H9 (cell line): ENCODE measurements around the gene OMP. TPM values are rescaled to one million over a fixed set of nuclear protein-coding genes. Genes with fewer than 3 reads are reported as not detected.

Experiments used
- DNase-seq: peaks from one replicate; pipeline ENCODE4 v3.0.0-alpha.2; 2017
- H2AFZ ChIP-seq: one replicate; pipeline ENCODE4 v1.6.1; 2013; ENCODE audit warnings: mild to moderate bottlenecking, low read length, control low read depth, moderate library complexity
- H2AK5ac ChIP-seq: 2 replicates; pipeline ENCODE4 v1.6.1; 2013; ENCODE audit warnings: low read length, control low read depth, mixed read lengths; ENCODE audit not compliant: insufficient read length
- H2BK120ac ChIP-seq: one replicate; pipeline ENCODE4 v1.6.1; 2013; ENCODE audit warnings: low read depth, mild to moderate bottlenecking, low read length, control low read depth, inconsistent platforms; ENCODE audit not compliant: poor library complexity, severe bottlenecking
- H2BK12ac ChIP-seq: 2 replicates; pipeline ENCODE4 v1.6.1; 2013; ENCODE audit warnings: low read length, control low read depth, mixed read lengths, low read depth; ENCODE audit not compliant: insufficient read length
- H2BK15ac ChIP-seq: 2 replicates; pipeline ENCODE4 v1.6.1; 2013; ENCODE audit warnings: low read depth, low read length, control low read depth
- H2BK20ac ChIP-seq: one replicate; pipeline ENCODE4 v1.6.1; 2013; ENCODE audit warnings: low read depth, mild to moderate bottlenecking, low read length, control low read depth, inconsistent platforms; ENCODE audit not compliant: poor library complexity, severe bottlenecking
- H2BK5ac ChIP-seq: 2 replicates; pipeline ENCODE4 v1.6.1; 2013; ENCODE audit warnings: low read length, control low read depth, mixed read lengths; ENCODE audit not compliant: insufficient read length
- H3K14ac ChIP-seq: 2 replicates; pipeline ENCODE4 v1.6.1; 2013; ENCODE audit warnings: low read length, control low read depth; ENCODE audit not compliant: insufficient read depth
- H3K18ac ChIP-seq: 2 replicates; pipeline ENCODE4 v1.6.1; 2013; ENCODE audit warnings: low read depth, mild to moderate bottlenecking, mixed read lengths, low read length, control low read depth; ENCODE audit not compliant: insufficient read length
- H3K23ac ChIP-seq: 2 replicates; pipeline ENCODE4 v1.6.1; 2013; ENCODE audit warnings: low read length, control low read depth, mixed read lengths, low read depth; ENCODE audit not compliant: insufficient read length
- H3K23me2 ChIP-seq: 2 replicates; pipeline ENCODE4 v1.6.1; 2013; ENCODE audit warnings: low read depth, mild to moderate bottlenecking, mixed read lengths, low read length, control low read depth; ENCODE audit not compliant: insufficient read length, poor library complexity, severe bottlenecking
- H3K27ac ChIP-seq: 2 replicates; pipeline ENCODE4 v1.5.1; 2013; ENCODE audit warnings: low read length, control low read depth, mixed read lengths, low read depth; ENCODE audit not compliant: insufficient read length
- H3K27me3 ChIP-seq: 2 replicates; pipeline ENCODE4 v1.6.1; 2013; ENCODE audit warnings: low read length, control low read depth, inconsistent platforms; ENCODE audit not compliant: insufficient read depth
- H3K4ac ChIP-seq: 2 replicates; pipeline ENCODE4 v1.6.1; 2013; ENCODE audit warnings: low read depth, mild to moderate bottlenecking, control low read depth, inconsistent platforms, low read length, moderate library complexity
- H3K4me1 ChIP-seq: 2 replicates; pipeline ENCODE4 v1.6.1; 2013; ENCODE audit warnings: low read length, control low read depth, inconsistent platforms; ENCODE audit not compliant: insufficient read depth
- H3K4me2 ChIP-seq: 2 replicates; pipeline ENCODE4 v1.6.1; 2013; ENCODE audit warnings: low read length, control low read depth, mixed read lengths; ENCODE audit not compliant: insufficient read length, insufficient read depth
- H3K56ac ChIP-seq: 2 replicates; pipeline ENCODE4 v1.6.1; 2013; ENCODE audit warnings: low read depth, mild to moderate bottlenecking, mixed read lengths, low read length, control low read depth; ENCODE audit not compliant: insufficient read length
- H3K79me1 ChIP-seq: 2 replicates; pipeline ENCODE4 v1.6.1; 2013; ENCODE audit warnings: low read depth, mild to moderate bottlenecking, moderate library complexity, low read length, control low read depth, inconsistent platforms; ENCODE audit not compliant: insufficient read depth, poor library complexity, severe bottlenecking
- H3K79me2 ChIP-seq: 2 replicates; pipeline ENCODE4 v1.6.1; 2013; ENCODE audit warnings: low read length, control low read depth, inconsistent platforms; ENCODE audit not compliant: insufficient read depth
- H3K9ac ChIP-seq: 2 replicates; pipeline ENCODE4 v1.6.1; 2013; ENCODE audit warnings: low read length, control low read depth, mixed read lengths; ENCODE audit not compliant: insufficient read length; ENCODE audit errors: extremely low read depth
- H3K9me3 ChIP-seq: one replicate; pipeline ENCODE4 v1.6.1; 2013; ENCODE audit warnings: low read depth, low read length, inconsistent platforms; ENCODE audit not compliant: control insufficient read depth
- H3T11ph ChIP-seq: one replicate; pipeline ENCODE4 v1.6.1; 2013; ENCODE audit warnings: mild to moderate bottlenecking, low read length, control low read depth, inconsistent platforms
- H4K20me1 ChIP-seq: one replicate; pipeline ENCODE4 v1.6.1; 2013; ENCODE audit not compliant: control insufficient read depth, insufficient read length, insufficient read depth
- H4K5ac ChIP-seq: 2 replicates; pipeline ENCODE4 v1.6.1; 2013; ENCODE audit warnings: low read depth, mild to moderate bottlenecking, mixed read lengths, low read length, control low read depth; ENCODE audit not compliant: insufficient read length
- H4K8ac ChIP-seq: replicated peaks from 2 replicates; pipeline ENCODE4 v1.6.1; 2013; ENCODE audit warnings: low read length, control low read depth, mixed read lengths, low read depth; ENCODE audit not compliant: insufficient read length
- H4K91ac ChIP-seq: 2 replicates; pipeline ENCODE4 v1.6.1; 2013; ENCODE audit warnings: low read depth, mild to moderate bottlenecking, moderate library complexity, mixed read lengths, low read length, control low read depth; ENCODE audit not compliant: insufficient read length
- H3K27ac Mint-ChIP-seq, 3 experiments: 2 replicates in 2 of 3; 3 replicates in 1 of 3; pipeline ENCODE4 v1.8.0; 2020 to 2021; ENCODE audit warnings: mixed read lengths in 3 of 3, mild to moderate bottlenecking in 1 of 3, moderate library complexity in 1 of 3
- H3K27me3 Mint-ChIP-seq: 2 replicates; pipeline ENCODE4 v1.8.0; 2021; ENCODE audit warnings: low read depth, mild to moderate bottlenecking, moderate library complexity, mixed read lengths
- H3K36me3 Mint-ChIP-seq, 3 experiments: 2 replicates in 2 of 3; 3 replicates in 1 of 3; pipeline ENCODE4 v1.8.0; 2020 to 2021; ENCODE audit warnings: low read depth in 3 of 3, mixed read lengths in 3 of 3; ENCODE audit not compliant: insufficient read depth in 1 of 3
- H3K4me1 Mint-ChIP-seq, 2 experiments: 2 replicates each; pipeline ENCODE4 v1.8.0; 2020; ENCODE audit warnings: mixed read lengths in 2 of 2
- H3K4me3 Mint-ChIP-seq, 2 experiments: 2 replicates in 1 of 2; 3 replicates in 1 of 2; pipeline ENCODE4 v1.8.0; 2020 to 2021; ENCODE audit warnings: mild to moderate bottlenecking in 2 of 2, mixed read lengths in 2 of 2, moderate library complexity in 1 of 2
- H3K9me3 Mint-ChIP-seq, 2 experiments: 2 replicates in 1 of 2; 3 replicates in 1 of 2; pipeline ENCODE4 v1.8.0; 2020; ENCODE audit warnings: mild to moderate bottlenecking in 2 of 2, mixed read lengths in 2 of 2, moderate library complexity in 1 of 2
- WGBS: extraction: QIAGEN DNeasy Blood & Tissue Kit; methylation state at CpG from one replicate; pipeline ENCODE4 v1.1.7; 2013; ENCODE audit warnings: missing lambda C conversion rate, low lambda C conversion rate, mixed read lengths; ENCODE audit not compliant: insufficient read length; ENCODE audit errors: extremely low coverage; 5-methylcytosine and 5-hydroxymethylcytosine counted together
- total RNA-seq: library from RNA; stranded (reverse); gene quantifications from 2 replicates; pipeline ENCODE4 v1.2.1, GENCODE V29; 2021
- TF ChIP-seq, protein P1 (sequence below): fragments of 200-600 bp; sonication (generic); conservative IDR thresholded peaks from 3 replicates; pipeline ENCODE4 v1.8.0; 2021; ENCODE audit warnings: antibody characterized with exemption, mild to moderate bottlenecking

Gene OMP
- total RNA-seq, 1 experiment from 2014 or later = not detected

- Histone ChIP-seq H4K8ac (no peak overlapping the region), H3K79me2 (no peaks in the 10 kb centered on the region), H4K91ac (no peak overlapping the region), H3K4me2 (no peak overlapping the region), H3K23me2 (peaks cover 8% of the 10 kb centered on the region), H4K5ac (no peak overlapping the region), H2BK15ac (no peak overlapping the region), H4K20me1 (no peaks in the 10 kb centered on the region), H2BK120ac (no peak overlapping the region), H3T11ph (no peak overlapping the region), H3K56ac (no peak overlapping the region), H3K4me1 (no peaks in the 10 kb centered on the region), H3K14ac (no peak overlapping the region), H3K4ac (no peak overlapping the region), H2BK12ac (no peak overlapping the region), H2AK5ac (no peak overlapping the region), H3K18ac (no peak overlapping the region), H3K27ac (no peak overlapping the region), H3K27me3 (no peaks in the 10 kb centered on the region), H2BK20ac (no peak overlapping the region), H2AFZ (no peak overlapping the region), H2BK5ac (no peak overlapping the region), H3K9ac (no peak overlapping the region), H3K23ac (no peak overlapping the region), H3K79me1 (no peaks in the 10 kb centered on the region), H3K9me3 (no peaks in the 10 kb centered on the region)
- Mint-ChIP-seq H3K9me3 (no peaks in the 10 kb centered on the region), H3K4me3 (no peak overlapping the region), H3K27me3 (peaks cover 5% of the 10 kb centered on the region; the same call in 1 of the 2 replicates), H3K27ac (peak overlapping the region in 1 of 3 experiments; percentile 52; a peak in 2 of 7 replicates), H3K36me3 (no peaks in the 10 kb centered on the region), H3K4me1 (peaks cover 24 to 27% of the 10 kb centered on the region in 2 experiments)
- WGBS = no CpG with 5 or more reads among the region's 11 CpGs
- TF ChIP-seq, protein P1, sequence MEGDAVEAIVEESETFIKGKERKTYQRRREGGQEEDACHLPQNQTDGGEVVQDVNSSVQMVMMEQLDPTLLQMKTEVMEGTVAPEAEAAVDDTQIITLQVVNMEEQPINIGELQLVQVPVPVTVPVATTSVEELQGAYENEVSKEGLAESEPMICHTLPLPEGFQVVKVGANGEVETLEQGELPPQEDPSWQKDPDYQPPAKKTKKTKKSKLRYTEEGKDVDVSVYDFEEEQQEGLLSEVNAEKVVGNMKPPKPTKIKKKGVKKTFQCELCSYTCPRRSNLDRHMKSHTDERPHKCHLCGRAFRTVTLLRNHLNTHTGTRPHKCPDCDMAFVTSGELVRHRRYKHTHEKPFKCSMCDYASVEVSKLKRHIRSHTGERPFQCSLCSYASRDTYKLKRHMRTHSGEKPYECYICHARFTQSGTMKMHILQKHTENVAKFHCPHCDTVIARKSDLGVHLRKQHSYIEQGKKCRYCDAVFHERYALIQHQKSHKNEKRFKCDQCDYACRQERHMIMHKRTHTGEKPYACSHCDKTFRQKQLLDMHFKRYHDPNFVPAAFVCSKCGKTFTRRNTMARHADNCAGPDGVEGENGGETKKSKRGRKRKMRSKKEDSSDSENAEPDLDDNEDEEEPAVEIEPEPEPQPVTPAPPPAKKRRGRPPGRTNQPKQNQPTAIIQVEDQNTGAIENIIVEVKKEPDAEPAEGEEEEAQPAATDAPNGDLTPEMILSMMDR = no peak
- no peak for DNase-seq
These were observed 27.5 kb downstream of the OMP start for GRCh38 chr11:77129842-77130756.
